Measurements from ENCODE around the gene KLHL8. TPM values are rescaled to one million over a fixed set of nuclear protein-coding genes. Genes with fewer than 3 reads are reported as not detected.
A peak's percentile ranks its signal among the peaks of the same experiment; 100 is the strongest.

The KLHL8 gene
- total RNA-seq, 1 donor from 2014 or later, result 12.9 TPM

DNA sequence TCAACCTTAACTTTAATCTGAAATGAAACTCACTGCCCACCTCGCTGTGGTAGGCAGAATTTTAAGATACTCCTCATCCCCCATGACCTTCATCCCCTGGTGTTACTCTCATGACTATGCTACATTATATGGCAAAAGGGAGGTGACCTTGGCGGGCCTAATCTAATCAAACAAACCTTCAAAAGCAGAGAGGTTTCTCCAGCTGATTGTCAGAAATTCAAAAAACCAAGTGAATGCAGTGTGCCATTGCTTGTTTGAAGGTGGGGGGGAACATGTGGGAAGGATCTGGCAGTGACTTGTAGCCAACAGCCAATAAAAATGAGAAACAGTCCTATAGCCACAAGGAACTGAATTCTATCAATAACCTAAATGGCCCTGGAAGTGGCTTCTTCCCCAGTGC is 48.5 kb downstream of the KLHL8 start:
- no peaks in the 10 kb centered on the region for H3K36me3 ChIP-seq (ENCODE audit: control insufficient read depth, insufficient read depth, low read length)
- DNase-seq (ENCODE audit: low read depth), result no peak
- no peak for FAIRE-seq
- no peaks in the 10 kb centered on the region for H3K27me3 ChIP-seq (ENCODE audit: control insufficient read depth, insufficient read depth, low read length)
- H3K4me3 ChIP-seq (ENCODE audit: low read depth, low read length), result no peak overlapping the region
- TF ChIP-seq, protein P1, sequence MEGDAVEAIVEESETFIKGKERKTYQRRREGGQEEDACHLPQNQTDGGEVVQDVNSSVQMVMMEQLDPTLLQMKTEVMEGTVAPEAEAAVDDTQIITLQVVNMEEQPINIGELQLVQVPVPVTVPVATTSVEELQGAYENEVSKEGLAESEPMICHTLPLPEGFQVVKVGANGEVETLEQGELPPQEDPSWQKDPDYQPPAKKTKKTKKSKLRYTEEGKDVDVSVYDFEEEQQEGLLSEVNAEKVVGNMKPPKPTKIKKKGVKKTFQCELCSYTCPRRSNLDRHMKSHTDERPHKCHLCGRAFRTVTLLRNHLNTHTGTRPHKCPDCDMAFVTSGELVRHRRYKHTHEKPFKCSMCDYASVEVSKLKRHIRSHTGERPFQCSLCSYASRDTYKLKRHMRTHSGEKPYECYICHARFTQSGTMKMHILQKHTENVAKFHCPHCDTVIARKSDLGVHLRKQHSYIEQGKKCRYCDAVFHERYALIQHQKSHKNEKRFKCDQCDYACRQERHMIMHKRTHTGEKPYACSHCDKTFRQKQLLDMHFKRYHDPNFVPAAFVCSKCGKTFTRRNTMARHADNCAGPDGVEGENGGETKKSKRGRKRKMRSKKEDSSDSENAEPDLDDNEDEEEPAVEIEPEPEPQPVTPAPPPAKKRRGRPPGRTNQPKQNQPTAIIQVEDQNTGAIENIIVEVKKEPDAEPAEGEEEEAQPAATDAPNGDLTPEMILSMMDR (IDR thresholded peaks at IDR 0.05; ENCODE audit: insufficient read depth, low read length, severe bottlenecking), result no peak

DNA sequence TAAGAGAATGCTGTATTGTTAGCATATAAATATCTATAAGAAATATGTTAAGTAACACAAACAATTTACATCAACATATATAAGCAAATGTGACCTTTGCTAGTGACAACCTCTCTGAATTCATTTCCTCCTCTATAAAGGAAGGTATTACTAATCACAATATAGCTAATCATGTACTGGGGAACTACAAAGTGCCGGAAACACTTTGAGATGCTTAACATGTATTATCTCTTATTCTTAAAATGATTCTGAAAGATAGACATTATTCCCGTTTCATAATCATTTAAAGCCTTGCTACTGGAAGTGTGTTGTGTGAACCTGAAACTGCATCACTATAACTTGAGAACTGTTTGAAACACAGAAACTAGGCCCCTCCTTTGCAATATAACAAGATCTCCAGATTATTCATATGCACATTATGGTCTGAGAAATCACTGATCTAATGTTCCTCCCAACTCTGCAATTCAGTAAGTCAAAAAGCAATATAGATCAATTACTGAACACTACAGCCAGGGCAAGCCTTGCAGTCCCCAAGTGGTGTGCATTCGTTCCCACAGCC is 54.0 kb downstream of the KLHL8 start:
- Histone ChIP-seq H3K4me3 (ENCODE audit: low read depth, low read length) (no peak overlapping the region), H3K27me3 (ENCODE audit: control insufficient read depth, insufficient read depth, low read length) (no peaks in the 10 kb centered on the region), H3K36me3 (ENCODE audit: control insufficient read depth, insufficient read depth, low read length) (peaks cover 1% of the 10 kb centered on the region)
- TF ChIP-seq, protein P1 (IDR thresholded peaks at IDR 0.05; ENCODE audit: insufficient read depth, low read length, severe bottlenecking), result no peak
- DNase-seq (ENCODE audit: low read depth) (no peak), FAIRE-seq (no peak)

DNA sequence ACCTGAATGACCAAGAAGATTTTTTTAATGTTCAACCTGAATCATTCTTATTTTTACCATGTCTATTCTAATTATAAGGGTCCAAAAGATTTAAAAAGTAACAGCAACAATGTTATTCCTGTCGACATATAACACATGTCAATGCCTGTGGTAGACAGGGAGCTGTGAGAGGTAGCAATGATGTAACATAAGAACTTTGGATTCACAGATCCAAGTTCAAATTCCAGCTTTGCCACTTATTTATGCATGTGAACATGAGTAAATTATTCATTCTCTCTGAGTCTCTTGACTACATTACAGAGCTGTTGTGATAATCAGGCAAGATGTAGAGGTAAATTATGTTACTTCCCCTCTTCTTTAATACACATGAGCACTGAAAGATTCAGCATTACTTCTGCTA is 54.5 kb downstream of the KLHL8 start:
- TF ChIP-seq, protein P1 (IDR thresholded peaks at IDR 0.05; ENCODE audit: insufficient read depth, low read length, severe bottlenecking), result no peak
- FAIRE-seq, result no peak
- DNase-seq (ENCODE audit: low read depth), result no peak
- Histone ChIP-seq H3K27me3 (ENCODE audit: control insufficient read depth, insufficient read depth, low read length) (no peaks in the 10 kb centered on the region), H3K4me3 (ENCODE audit: low read depth, low read length) (no peak overlapping the region), H3K36me3 (ENCODE audit: control insufficient read depth, insufficient read depth, low read length) (peaks cover 1% of the 10 kb centered on the region)

DNA sequence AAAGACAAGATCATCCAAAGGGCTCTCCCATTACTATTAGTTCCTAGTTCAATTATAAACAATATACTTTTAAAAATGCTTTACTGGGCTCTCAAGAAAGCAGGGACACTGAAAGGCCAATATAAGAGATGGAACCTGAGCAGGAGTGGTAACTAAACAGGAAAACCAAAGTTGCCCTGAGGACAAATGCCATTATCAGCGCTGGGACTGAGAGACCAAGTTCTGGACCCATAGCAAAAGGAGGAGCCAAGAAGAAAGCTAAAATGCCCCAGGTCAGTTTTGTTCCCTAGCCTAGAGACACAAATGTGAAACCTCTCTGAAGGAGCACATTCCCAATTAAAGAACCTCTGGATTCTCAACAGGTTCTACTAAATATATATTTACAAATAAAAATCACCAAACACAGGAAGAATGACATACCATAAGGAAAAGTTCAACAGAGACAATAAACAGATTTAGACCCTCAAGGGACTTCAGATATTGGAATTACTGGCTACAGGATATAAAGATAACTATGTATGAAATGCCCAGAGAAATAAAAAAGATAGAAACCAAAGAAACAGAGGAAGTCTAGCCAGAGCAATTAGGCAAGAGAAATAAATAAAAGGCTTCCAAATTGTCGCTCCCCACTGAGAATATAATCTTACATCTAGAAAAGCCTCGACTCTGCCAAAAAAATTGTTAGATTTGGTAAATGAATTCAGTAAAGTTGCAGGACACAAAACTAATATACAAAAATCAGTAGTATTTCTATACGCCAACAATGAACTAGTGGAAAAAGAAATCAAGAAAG is 67.1 kb downstream of the KLHL8 start:
- FAIRE-seq (no peak), DNase-seq (ENCODE audit: low read depth) (no peak)
- TF ChIP-seq, protein P1 (IDR thresholded peaks at IDR 0.05; ENCODE audit: insufficient read depth, low read length, severe bottlenecking), result no peak
- Histone ChIP-seq H3K36me3 (ENCODE audit: control insufficient read depth, insufficient read depth, low read length) (no peaks in the 10 kb centered on the region), H3K4me3 (ENCODE audit: low read depth, low read length) (no peak overlapping the region), H3K27me3 (ENCODE audit: control insufficient read depth, insufficient read depth, low read length) (no peaks in the 10 kb centered on the region)

DNA sequence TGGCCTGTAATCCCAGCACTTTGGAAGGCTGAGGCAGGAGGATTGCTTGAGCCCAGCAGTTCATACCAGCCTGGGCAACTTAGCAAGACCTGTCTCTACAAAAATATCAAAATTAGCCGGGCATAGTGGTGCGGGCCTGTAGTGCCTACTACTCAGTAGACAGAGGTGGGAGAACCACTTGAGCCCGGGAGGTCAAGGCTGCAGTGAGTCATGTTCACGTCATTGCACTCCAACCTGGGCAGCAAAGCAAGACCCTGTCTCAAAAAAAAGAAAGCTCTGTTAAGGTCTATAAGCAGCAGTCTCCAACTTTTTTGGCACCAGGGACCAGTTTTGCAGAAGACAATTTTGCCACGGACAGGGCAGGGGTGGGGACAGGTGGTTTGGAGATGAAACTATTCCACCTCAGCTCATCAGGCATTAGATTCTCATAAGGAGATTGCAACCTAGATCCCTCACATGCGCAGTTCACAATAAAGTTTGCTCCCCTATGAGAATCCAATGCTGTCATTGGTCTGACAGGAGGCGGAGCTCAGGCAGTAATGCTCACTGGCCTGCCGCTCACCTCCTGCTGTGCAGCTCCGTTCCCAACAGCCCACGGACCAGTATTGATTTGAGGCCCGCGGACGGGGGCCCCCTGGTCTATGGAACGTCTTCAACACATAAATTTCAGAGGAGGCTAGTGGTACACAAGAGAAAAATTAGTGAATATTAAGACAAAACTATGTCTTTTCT is 67.9 kb downstream of the KLHL8 start:
- Histone ChIP-seq H3K27me3 (ENCODE audit: control insufficient read depth, insufficient read depth, low read length) (no peaks in the 10 kb centered on the region), H3K36me3 (ENCODE audit: control insufficient read depth, insufficient read depth, low read length) (no peaks in the 10 kb centered on the region), H3K4me3 (ENCODE audit: low read depth, low read length) (no peak overlapping the region)
- TF ChIP-seq, protein P1 (IDR thresholded peaks at IDR 0.05; ENCODE audit: insufficient read depth, low read length, severe bottlenecking), result no peak
- FAIRE-seq (no peak), DNase-seq (ENCODE audit: low read depth) (peak; percentile 13)

All from bronchial epithelial cell (primary cell).